ENCODE data around the gene HNRNPUL1.

HNRNPUL1 gene

GRCh38 chr19:41350735-41351338 lies 86.7 kb downstream of the HNRNPUL1 start:
- TF ChIP-seq TAF1 (IDR thresholded peaks at IDR 0.05; ENCODE audit: borderline replicate concordance, insufficient read depth, low read length) (no peak), SIN3A (IDR thresholded peaks at IDR 0.05; ENCODE audit: borderline replicate concordance, insufficient read depth, low read length) (no peak; the same call in 1 of the 2 replicates), FOXP2 (optimal IDR thresholded peaks at IDR 0.05; ENCODE audit: borderline replicate concordance, extremely low read depth, extremely low read length, insufficient read depth) (no peak), POLR2AphosphoS5 (IDR thresholded peaks at IDR 0.05; ENCODE audit: low read depth, low read length) (no peak), REST (IDR thresholded peaks at IDR 0.05; ENCODE audit: insufficient read depth in 1 of 2, low read depth in 2 of 2, low read length in 2 of 2) (no peak)

GRCh38 chr19:41351339-41352245 lies 87.4 kb downstream of the HNRNPUL1 start:
- TF ChIP-seq TAF1 (IDR thresholded peaks at IDR 0.05; ENCODE audit: borderline replicate concordance, insufficient read depth, low read length): 0 out of 2 replicates have a peak, but pooled peaks have one; percentile 29
- TF ChIP-seq FOXP2 (optimal IDR thresholded peaks at IDR 0.05; ENCODE audit: borderline replicate concordance, extremely low read depth, extremely low read length, insufficient read depth): no peak
- 0 out of 4 replicates have a peak, but pooled peaks of 1 of the 2 experiments have one; percentile 9 for TF ChIP-seq REST (IDR thresholded peaks at IDR 0.05; ENCODE audit: insufficient read depth in 1 of 2, low read depth in 2 of 2, low read length in 2 of 2)
- peak; percentile 43 for TF ChIP-seq POLR2AphosphoS5 (IDR thresholded peaks at IDR 0.05; ENCODE audit: low read depth, low read length)
- TF ChIP-seq SIN3A (IDR thresholded peaks at IDR 0.05; ENCODE audit: borderline replicate concordance, insufficient read depth, low read length): peak; percentile 60; the same call in 1 of the 2 replicates

GRCh38 chr19:41352279-41352608 lies 88.1 kb downstream of the HNRNPUL1 start:
- no peak for TF ChIP-seq TAF1 (IDR thresholded peaks at IDR 0.05; ENCODE audit: borderline replicate concordance, insufficient read depth, low read length)
- TF ChIP-seq SIN3A (IDR thresholded peaks at IDR 0.05; ENCODE audit: borderline replicate concordance, insufficient read depth, low read length): no peak

GRCh38 chr19:41352609-41353465 lies 88.7 kb downstream of the HNRNPUL1 start:
- no peak for TF ChIP-seq REST (IDR thresholded peaks at IDR 0.05; ENCODE audit: insufficient read depth in 1 of 2, low read depth in 2 of 2, low read length in 2 of 2)
- peak; percentile 44; the same call in 1 of the 2 replicates for TF ChIP-seq TAF1 (IDR thresholded peaks at IDR 0.05; ENCODE audit: borderline replicate concordance, insufficient read depth, low read length)
- peak; percentile 39; the same call in 1 of the 2 replicates for TF ChIP-seq SIN3A (IDR thresholded peaks at IDR 0.05; ENCODE audit: borderline replicate concordance, insufficient read depth, low read length)
- no peak for TF ChIP-seq POLR2AphosphoS5 (IDR thresholded peaks at IDR 0.05; ENCODE audit: low read depth, low read length)
- peak; percentile 38 for TF ChIP-seq FOXP2 (optimal IDR thresholded peaks at IDR 0.05; ENCODE audit: borderline replicate concordance, extremely low read depth, extremely low read length, insufficient read depth)
